ENCODE results near the gene ACSL6.

ACSL6 gene

DNA sequence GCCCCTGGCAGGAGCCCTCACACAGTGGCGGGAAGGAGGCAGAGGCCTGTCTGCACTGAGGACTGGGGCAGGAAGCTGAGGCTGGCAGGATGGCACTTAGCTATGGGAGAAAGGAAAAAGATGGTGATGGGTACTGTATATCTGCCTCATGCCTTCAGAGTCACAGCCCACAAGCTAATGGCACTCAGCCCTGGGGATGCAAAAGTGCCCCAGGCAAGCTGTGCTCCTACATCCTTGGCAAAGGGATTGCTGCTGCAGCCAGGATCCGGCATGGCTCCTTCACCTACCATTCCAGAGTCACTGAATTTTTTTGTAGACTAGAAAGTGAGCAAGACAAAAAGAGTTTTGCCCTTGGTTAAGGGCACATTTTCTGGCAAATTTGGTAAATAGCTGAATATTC is 8.7 kb downstream of the ACSL6 start:
- Histone ChIP-seq H3K9ac (ENCODE audit: low read depth, low read length) (no peak overlapping the region), H3K9me3 (ENCODE audit: control insufficient read depth, insufficient read depth, low read length) (no peaks in the 10 kb centered on the region), H3K36me3 (ENCODE audit: insufficient read depth, low read length) (no peaks in the 10 kb centered on the region), H3K4me1 (ENCODE audit: insufficient read depth, low read length) (peaks cover 22% of the 10 kb centered on the region)

DNA sequence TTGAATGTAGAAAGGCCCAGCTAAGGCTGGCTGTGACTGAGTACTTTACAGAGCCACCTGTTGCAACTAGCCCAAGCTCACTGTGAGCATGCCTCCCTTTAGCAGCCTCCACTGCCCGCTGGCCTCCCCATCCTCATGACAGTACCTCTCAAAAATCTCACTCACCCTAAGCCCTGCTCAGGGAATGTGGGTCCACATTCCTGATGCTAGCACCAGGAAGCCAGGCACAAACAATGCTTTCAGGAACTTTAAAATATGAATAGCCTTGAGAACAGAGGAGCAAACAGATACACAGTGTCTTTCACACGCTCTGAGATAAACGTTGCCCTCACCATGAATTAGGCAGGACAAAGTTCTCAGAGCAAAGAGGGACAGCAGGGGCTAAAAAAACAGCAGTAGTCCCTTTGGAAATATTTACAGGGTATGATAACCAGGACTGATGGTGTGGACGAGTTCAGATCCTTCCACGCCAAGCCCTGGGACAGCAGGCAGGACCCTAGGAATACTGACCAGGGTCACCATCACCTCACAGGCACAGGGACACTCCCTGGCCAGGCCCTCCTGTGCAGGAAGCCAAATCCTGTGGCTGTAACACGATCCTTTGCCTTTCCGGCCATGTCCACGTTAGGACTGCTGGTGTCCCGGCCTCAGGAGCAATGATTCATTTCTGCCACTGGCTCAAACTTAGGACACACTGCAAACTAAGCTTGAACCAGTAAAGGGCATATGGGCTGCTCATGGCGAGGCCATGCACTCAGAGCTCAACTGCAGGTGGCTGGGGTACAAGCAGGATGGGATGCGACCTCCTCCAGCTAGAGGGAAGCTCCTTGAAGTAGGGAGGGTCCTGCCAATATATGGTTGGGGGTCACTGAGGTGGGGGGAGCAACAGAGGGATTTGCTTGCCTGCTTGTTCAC is 9.6 kb downstream of the ACSL6 start:
- peaks cover 22% of the 10 kb centered on the region for H3K4me1 ChIP-seq (ENCODE audit: insufficient read depth, low read length)
- H3K9ac ChIP-seq (ENCODE audit: low read depth, low read length), result no peak overlapping the region

DNA sequence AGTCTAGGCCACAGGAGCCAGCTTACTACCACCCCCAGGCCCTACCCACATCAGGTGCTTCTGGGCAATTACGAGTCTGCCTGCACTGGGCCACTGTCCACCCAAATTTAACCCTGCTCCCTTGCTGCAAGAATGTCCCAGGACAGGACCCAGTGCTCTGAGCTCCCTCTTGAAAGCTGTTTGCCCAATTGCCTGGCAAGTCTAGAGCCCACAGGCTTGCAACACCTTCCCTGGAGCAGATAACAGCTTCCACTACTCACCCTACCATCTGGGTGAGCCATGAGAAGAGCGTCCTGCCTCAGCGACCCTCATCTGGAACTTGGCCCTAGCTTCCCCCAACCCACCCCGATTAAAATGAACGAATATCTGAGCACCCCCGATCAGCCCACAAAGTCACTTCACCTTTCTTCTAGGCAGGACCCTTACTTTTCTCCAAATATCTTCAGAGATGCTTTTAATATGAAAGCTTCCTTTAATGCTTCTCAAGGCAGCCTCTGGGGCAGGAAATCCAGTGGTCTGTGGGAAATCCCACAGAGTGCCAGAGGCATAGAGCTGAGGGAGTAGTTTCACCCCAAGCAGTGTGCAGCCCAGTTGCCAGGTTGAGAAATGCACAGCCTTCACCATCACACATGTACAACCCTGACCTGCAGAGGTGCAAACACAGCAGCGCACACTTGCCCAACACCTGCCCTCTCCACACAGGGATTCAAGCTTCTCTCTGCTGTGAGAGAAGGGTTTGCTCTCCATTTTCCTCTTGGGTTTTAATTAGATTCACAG is 10.6 kb downstream of the ACSL6 start:
- Histone ChIP-seq H3K9me3 (ENCODE audit: control insufficient read depth, insufficient read depth, low read length) (no peaks in the 10 kb centered on the region), H3K4me1 (ENCODE audit: insufficient read depth, low read length) (peaks cover 22% of the 10 kb centered on the region), H3K36me3 (ENCODE audit: insufficient read depth, low read length) (no peaks in the 10 kb centered on the region), H3K9ac (ENCODE audit: low read depth, low read length) (no peak overlapping the region)

More for the DNA sequence above, 9.6 kb downstream of the ACSL6 start:
- Histone ChIP-seq H3K9me3 (ENCODE audit: control insufficient read depth, insufficient read depth, low read length) (no peaks in the 10 kb centered on the region), H3K36me3 (ENCODE audit: insufficient read depth, low read length) (no peaks in the 10 kb centered on the region)

DNA sequence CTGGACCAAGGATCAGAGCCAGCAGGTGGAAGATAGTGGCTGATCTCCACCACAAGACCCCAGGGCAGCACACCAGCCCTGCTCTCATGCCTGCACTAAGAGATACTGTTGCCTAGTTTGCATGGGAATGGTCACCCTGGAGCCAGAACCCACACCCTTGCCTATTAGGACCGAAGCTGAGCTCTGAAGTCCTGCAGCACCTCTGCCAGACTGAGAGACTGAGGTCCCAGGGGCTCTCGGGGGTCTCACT is 11.3 kb downstream of the ACSL6 start:
- Histone ChIP-seq H3K9ac (ENCODE audit: low read depth, low read length) (no peak overlapping the region), H3K9me3 (ENCODE audit: control insufficient read depth, insufficient read depth, low read length) (no peaks in the 10 kb centered on the region), H3K4me1 (ENCODE audit: insufficient read depth, low read length) (peaks cover 22% of the 10 kb centered on the region)

DNA sequence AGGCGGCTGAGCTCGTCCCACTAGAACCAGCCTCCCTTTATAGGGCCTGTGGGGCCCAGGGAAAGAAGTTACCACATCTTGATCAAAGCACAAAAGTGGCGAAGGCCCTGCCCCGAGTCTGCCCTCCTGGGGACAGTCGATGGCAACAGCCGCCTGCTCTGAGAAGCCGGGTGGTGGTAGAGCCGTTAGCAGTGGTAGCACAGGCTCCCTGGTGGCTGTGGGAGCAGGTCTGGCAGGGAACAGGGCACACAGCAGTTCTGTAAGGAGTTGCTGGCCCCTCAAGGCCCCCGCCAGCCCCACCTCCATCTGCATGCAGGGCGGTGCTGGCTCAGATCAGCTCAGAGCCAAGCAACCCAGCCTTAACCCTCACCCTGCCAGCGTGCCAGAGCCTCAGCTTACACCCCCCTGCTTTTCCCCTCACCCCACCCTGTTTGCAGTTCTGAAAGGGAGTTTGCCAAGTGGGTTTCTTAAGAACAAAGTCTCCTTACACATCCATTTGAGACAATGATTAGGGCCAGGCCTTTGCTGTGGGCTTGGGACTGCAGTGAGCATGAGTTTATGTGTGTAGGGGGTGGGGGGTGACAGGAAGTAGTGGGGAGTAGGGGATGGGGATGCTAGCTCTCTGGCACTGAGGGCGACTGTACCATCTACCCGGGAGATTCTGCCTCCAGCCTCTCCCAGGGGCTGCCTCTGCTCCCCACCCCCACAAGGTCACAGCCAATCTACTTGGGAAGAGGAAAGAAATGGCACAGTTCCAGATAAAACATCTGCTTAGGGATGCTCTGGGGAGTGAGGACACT is 11.8 kb downstream of the ACSL6 start:
- no peaks in the 10 kb centered on the region for H3K9me3 ChIP-seq (ENCODE audit: control insufficient read depth, insufficient read depth, low read length)
- H3K9ac ChIP-seq (ENCODE audit: low read depth, low read length), result no peak overlapping the region
- H3K4me1 ChIP-seq (ENCODE audit: insufficient read depth, low read length), result peaks cover 26% of the 10 kb centered on the region
- H3K36me3 ChIP-seq (ENCODE audit: insufficient read depth, low read length), result no peaks in the 10 kb centered on the region

More for the DNA sequence above, 11.3 kb downstream of the ACSL6 start:
- no peaks in the 10 kb centered on the region for H3K36me3 ChIP-seq (ENCODE audit: insufficient read depth, low read length)

DNA sequence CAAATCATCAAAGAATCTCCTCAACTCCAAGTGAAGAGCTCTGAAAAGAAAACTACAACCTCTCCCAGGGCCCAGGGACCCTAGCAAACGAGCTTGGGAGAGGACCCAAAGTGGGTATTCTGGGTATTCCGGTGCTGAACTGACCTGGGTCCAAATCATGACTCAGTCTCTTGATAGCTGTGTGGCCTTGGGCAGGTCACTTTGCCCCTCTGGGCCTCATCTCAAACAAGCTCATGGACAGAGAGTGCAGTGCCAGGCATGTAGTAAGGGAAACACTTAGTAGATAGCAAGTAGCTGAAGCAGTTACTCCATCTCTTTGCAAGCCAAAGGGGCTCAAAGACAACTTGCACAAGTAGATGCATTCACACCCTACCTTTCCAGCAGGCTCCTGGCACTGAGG is 12.4 kb downstream of the ACSL6 start:
- Histone ChIP-seq H3K9ac (ENCODE audit: low read depth, low read length) (no peak overlapping the region), H3K9me3 (ENCODE audit: control insufficient read depth, insufficient read depth, low read length) (no peaks in the 10 kb centered on the region), H3K36me3 (ENCODE audit: insufficient read depth, low read length) (no peaks in the 10 kb centered on the region), H3K4me1 (ENCODE audit: insufficient read depth, low read length) (peaks cover 28% of the 10 kb centered on the region)

DNA sequence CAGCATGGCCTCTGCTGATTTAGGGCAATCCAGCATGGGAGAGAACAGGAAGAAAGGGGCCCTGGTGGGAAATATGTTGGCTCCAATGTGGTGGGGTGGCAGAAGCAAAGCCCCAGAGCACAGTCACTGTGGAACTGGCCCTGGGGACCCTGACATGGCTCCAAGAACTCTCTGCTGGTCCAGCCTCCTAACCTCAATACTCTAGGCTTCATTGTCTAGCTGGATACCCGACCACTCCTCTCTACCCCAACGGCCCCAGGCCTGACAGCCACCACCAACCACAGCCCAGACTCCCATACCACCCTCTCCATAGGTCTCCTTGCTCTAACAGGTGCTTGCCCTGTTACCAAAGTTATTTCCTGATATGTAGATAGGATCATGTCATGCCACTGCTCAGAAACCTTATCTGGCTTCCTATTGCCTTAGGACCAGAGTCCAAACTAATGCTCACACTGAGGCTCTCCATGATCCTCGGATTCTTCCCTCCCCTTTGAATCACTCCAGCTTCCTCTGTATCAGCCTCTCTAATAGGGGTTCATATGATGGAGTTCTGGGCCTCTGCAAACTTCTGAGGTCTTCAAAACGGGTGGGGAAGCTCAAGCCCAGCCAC is 12.9 kb downstream of the ACSL6 start:
- H3K36me3 ChIP-seq (ENCODE audit: insufficient read depth, low read length), result no peaks in the 10 kb centered on the region
- H3K9ac ChIP-seq (ENCODE audit: low read depth, low read length), result no peak overlapping the region
- no peaks in the 10 kb centered on the region for H3K9me3 ChIP-seq (ENCODE audit: control insufficient read depth, insufficient read depth, low read length)
- H3K4me1 ChIP-seq (ENCODE audit: insufficient read depth, low read length), result peaks cover 28% of the 10 kb centered on the region

DNA sequence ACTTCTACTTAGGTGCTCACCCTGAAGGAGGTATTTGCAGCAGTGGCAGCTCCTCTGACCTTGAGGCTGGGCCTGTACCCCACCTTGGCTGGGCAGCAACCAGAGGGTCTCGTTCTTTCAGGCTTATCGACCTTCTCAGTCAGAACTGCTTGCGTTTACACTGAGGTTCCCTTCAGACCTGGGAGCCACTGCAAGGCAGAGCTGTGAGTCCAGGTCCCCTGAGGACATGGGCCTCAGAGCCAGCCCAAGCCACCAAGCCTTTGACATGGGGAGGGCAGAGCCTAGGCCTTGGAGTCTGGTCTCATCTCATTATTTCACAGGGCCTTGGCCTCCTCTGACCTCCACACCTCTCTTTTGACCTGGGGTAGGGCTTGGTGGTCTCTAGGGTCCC is 13.7 kb downstream of the ACSL6 start:
- Histone ChIP-seq H3K9me3 (ENCODE audit: control insufficient read depth, insufficient read depth, low read length) (no peaks in the 10 kb centered on the region), H3K9ac (ENCODE audit: low read depth, low read length) (no peak overlapping the region), H3K4me1 (ENCODE audit: insufficient read depth, low read length) (peaks cover 24% of the 10 kb centered on the region)

DNA sequence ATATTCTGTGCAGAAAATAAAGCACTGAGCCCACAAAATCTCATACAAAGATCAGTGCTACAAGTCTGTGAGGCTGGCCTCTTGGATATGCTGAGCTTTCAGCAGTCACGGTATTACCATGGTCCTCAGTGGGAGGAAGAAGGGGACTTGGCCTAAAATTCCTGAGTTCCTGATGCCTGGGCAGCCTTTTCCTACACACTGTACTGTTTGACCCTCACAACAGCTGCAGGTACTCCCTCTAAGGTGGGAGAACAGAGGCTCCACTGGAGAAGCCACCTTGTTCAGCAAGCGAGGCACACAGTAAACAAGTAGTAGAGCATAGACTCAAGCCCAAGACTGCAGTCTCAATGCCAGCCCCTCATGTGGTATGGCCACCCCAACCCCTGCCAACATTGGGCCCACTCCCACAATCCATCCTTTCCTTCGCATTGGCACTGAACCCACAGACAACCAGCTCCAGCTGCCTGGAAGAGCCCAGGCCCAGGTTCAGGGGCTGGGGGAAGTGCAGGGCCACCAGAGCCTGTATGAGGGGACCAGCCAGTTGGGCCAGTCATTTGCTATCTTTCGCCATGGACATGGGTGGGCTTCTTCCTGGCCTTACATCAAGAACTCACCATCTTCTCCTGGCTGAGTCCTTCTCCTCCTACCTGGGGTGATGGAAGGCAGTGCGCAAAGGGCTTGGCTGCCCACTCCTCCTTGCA is 14.3 kb downstream of the ACSL6 start:
- Histone ChIP-seq H3K36me3 (ENCODE audit: insufficient read depth, low read length) (no peaks in the 10 kb centered on the region), H3K9me3 (ENCODE audit: control insufficient read depth, insufficient read depth, low read length) (no peaks in the 10 kb centered on the region), H3K9ac (ENCODE audit: low read depth, low read length) (no peak overlapping the region), H3K4me1 (ENCODE audit: insufficient read depth, low read length) (peaks cover 18% of the 10 kb centered on the region)

More for the DNA sequence above, 13.7 kb downstream of the ACSL6 start:
- no peaks in the 10 kb centered on the region for H3K36me3 ChIP-seq (ENCODE audit: insufficient read depth, low read length)

DNA sequence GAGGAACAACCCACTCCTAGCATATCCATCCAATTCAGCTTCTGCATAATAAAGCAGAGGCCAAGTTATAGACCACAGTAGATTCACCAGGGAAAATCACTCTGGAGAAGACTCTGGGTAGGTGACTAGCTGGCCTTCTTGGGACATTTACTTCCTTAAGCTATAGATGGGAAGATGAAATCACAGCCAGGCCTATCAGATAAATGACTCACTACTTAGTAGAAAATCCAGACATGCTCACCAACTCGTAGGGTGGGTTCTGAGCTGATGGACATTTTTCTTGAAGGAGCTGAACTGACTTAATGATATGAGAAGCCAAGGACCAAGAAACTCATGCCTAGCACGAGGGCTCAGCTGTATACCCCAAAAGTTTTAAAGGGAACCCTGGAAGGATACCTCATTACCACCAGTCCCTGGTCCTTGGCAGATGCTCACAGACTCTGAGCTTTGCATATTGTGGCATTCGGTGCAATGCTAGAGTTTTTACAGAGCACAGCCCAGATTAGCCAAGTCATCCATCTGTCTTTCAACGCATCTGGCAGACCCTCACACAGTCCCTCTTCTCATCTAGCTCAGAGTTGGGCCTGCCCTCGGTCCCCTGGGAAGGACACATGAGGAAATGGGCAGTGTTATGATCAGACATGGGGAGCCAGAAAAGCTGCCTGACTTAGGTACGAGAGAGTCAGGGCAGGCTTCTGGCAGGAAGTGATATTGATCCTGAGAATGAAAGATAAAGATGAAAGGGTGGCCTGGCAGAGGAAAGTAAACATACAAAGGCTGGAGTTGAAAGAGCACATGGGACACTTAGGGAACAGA is 15.0 kb downstream of the ACSL6 start:
- Histone ChIP-seq H3K9me3 (ENCODE audit: control insufficient read depth, insufficient read depth, low read length) (no peaks in the 10 kb centered on the region), H3K9ac (ENCODE audit: low read depth, low read length) (no peak overlapping the region), H3K4me1 (ENCODE audit: insufficient read depth, low read length) (peaks cover 11% of the 10 kb centered on the region), H3K36me3 (ENCODE audit: insufficient read depth, low read length) (no peaks in the 10 kb centered on the region)

DNA sequence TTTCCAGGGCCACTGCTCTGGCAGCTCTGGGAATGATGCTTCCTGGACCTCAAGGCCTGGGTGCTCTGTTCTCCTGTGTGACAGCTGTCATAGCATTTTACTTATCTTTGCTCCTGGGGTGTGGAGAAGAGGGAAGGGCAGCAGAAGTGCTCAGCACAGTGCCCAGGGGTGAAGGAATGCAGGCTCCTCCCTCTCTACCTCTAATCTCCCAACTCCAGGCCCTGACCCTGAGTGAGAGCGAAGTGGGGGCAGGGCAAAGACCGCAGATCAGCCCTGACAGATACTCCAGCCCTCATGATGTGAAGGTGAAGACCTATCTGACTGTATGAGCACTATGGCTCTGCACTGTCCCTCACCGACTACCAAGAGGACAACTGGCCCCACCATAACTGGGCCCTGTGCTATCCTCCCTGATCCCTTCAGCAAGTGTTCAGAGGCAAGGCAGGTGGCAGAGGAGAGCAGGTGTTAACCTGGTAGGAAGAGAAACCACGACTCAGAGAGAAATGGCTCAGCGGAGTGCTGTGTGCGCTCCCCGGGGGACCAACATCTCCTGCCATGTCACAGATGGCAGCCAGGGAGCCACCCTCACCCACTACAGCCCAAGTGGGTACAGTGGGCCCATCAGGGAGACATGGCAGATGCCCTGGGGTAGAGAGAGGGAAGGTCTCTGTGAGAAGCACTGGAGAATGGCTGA is 16.8 kb downstream of the ACSL6 start:
- H3K9ac ChIP-seq (ENCODE audit: low read depth, low read length), result no peak overlapping the region
- H3K36me3 ChIP-seq (ENCODE audit: insufficient read depth, low read length), result no peaks in the 10 kb centered on the region
- H3K4me1 ChIP-seq (ENCODE audit: insufficient read depth, low read length), result peaks cover 6% of the 10 kb centered on the region; the same call in 1 of the 2 replicates
- H3K9me3 ChIP-seq (ENCODE audit: control insufficient read depth, insufficient read depth, low read length), result no peaks in the 10 kb centered on the region

DNA sequence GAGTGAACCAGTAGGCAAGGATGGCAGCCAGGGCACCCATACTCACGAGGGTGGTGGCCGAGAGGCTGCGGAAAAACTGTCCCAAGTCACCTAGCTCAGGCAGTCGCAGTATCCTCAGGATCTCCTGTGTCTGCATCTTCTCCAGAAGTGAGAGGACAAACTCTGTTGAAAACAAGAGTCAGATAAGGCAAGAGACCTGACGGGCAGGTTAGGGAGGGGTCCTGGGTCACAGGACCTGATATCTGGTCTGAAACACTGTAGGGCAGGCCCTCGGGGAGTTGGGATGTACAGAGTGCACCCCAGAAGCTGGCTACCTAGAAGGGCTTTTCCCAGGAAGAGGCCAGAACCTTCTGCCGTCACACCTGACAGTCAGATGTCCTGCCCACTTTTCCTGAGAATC is 17.4 kb downstream of the ACSL6 start:
- Histone ChIP-seq H3K36me3 (ENCODE audit: insufficient read depth, low read length) (no peaks in the 10 kb centered on the region), H3K9ac (ENCODE audit: low read depth, low read length) (no peak overlapping the region), H3K9me3 (ENCODE audit: control insufficient read depth, insufficient read depth, low read length) (no peaks in the 10 kb centered on the region), H3K4me1 (ENCODE audit: insufficient read depth, low read length) (0 out of 2 replicates have a peak, but pooled peaks cover 6% of the 10 kb centered on the region)
